Activated T-cell treated with anti-CD3 and anti-CD28 coated beads for 48 hours (primary cell): ENCODE results near the gene NALCN.

Experiments
- DNase-seq: peaks from one replicate; pipeline ENCODE4 v3.0.0-alpha.2; 2020; ENCODE audit warnings: low read depth

The NALCN gene

GRCh38 chr13:101025519-101025918 lies 390.8 kb downstream of the NALCN start:
- no peak for DNase-seq

DNA sequence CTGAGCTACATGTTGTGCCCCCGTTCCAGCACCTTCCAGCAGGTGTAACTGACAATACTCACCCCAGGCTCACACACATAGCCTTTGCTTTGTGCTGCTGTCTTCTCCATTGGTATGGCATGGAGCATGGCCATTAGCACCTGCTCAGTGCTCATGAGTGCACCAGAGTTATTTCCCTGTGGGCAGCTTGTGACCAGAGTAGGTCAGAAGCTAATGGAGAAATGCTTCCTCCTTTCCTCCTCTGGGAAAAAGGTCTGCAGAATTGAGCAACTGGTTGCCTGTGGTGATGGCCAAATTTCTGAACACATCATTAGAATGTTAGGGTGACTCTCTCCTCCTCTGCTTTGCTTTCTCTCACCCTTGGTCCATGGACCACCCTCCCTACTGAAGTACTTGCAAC lies 397.2 kb downstream of the NALCN start:
- no peak for DNase-seq

DNA sequence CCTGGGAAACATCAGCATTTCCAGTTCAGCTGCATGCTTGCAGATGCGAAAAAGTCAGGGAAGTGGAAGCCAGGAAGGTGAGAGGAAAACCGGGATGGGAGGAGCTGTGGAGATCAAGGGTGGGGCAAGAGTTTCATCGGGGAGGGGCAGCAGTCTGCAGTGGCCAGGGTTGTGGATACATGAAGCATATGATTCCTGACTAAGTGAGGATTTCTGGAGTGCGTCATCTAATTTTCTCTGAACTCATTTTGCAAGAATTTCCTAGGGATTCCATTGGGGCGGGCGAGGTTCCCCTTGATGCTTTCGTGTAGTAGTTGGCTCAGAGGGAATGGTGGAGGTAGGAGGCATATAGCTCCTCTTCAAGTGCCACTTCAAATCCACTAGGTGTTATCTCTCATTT lies 397.6 kb downstream of the NALCN start:
- no peak for DNase-seq

DNA sequence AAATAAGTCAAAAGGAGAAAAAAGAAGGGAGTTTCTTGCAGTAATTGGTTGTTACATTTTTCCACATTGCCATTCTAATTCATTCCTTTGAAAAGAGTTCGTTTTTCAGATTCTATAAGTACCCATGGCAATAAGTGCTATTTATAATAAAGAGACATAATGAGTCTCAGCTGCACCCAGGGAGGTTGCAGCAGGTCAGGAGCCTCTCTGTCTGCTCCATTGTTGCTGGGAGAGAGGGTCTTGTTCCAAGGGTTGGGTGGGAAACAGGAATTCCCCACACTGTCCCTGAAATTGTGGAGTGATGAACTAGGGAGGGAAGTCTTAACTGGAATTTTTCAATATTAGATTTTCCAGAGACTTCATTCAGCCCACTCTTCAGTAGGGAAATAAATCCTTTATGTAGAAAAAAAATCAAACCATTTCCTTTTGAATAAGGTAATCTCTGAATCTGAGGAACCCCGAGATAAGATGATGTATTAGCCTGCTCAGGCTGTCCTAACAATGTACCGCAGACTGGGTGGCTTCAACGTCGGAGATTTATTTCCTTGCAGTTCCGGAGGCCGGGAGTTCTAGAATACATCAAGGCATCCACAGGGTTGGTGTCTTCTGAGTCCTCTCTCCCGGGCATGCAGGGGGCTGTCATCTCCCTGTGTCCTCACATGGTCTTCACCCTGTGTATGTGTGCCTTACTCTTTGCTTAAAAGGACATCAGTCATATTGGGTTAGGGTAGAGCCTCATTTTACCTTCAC lies 399.0 kb downstream of the NALCN start:
- DNase-seq: no peak

DNA sequence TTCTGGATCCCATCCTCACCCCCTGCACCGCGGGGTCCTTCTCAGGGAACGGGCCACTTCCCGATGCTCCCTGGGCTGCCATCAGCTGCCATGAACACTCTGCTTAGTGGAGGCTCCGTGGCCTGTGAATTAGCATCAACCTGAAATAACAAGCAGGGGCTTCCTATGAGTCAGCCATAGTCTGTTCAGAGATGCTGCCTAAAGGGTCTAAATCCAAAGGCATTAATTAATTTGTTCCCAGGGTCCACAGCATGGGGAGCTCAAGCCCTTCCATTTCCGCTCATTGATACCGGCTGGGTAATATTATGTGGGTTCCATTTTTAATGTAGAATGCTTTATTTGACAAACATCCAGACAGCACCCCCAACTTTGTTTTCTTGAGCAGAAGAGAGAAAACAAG lies 399.8 kb downstream of the NALCN start:
- DNase-seq: no peak

DNA sequence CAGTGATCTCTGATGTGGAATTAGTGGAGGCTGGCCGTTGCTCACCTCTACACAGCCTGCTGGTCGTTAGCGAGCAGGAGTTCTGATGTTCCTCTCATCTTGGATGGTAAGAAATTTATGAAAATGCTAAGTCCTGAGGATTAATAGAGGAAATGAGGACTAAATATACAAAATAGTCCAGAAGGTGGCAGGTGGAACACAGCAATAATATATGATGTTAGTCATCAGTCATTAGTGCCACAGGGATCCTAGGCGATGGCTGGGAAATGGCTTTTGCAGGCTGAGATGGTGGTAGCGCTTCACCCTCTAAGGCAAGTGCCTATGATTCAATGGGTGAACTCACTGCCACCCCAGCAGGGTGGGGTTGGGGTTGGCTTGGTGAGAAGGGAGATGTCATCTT lies 403.1 kb downstream of the NALCN start:
- no peak for DNase-seq

DNA sequence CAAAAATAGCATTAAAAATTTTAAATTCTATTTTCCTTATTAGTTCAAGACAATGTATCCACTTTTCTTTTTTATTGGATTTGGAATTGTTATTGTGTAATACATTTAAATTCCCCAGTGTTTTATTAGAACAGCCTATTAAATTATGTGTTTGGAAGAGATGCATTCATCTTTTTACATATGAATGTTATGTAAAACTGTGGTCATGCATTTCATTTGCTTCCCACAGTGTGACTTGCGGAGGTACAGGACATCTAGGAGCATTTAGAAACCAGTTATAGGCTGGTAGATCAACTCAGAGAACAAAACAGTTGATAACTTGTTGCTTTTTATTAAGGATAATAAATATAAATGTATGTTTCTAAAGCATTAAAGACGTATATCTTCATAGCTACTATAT lies 406.2 kb downstream of the NALCN start:
- DNase-seq: no peak

DNA sequence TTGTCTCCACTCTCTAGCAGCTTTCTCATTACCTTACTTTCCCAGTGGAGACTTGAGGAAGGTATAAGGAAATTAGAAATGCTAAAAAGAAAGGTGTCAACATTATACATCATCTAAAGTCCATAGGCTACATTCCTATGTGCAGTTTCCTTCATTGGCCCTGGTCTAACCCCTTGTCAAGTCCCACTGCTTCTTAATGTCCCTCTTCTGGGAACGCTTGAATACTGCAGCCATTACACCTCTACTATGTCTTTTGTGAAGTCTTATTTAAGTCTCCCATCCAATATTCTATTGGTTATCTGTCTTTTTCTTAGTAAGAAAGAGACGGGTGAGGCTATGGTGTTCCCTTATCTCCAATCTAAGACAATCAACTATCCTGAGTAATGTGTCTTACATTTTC lies 409.1 kb downstream of the NALCN start:
- DNase-seq: no peak
